BLaER1 treated with 17β-estradiol and CSF1 and Interleukin-3, amounts not matched to agents 10 nM and 100 nM (cell line): ENCODE results near the gene C9orf78.
A peak's percentile ranks its signal among the peaks of the same experiment; 100 is the strongest.

Experiments used
- H3K27ac ChIP-seq, 11 experiments: shearing (Covaris generic); formaldehyde crosslinking; 2 replicates each; pipeline ENCODE4 v1.8.1; 2022
- H3K27me3 ChIP-seq, 11 experiments: shearing (Covaris generic); formaldehyde crosslinking; 2 replicates each; pipeline ENCODE4 v1.8.1; 2022
- H3K36me3 ChIP-seq, 11 experiments: shearing (Covaris generic); formaldehyde crosslinking; 2 replicates each; pipeline ENCODE4 v1.8.1; 2022
- H3K4me1 ChIP-seq, 10 experiments: shearing (Covaris generic); formaldehyde crosslinking; 2 replicates each; pipeline ENCODE4 v1.8.1; 2022
- H3K4me2 ChIP-seq, 11 experiments: shearing (Covaris generic); formaldehyde crosslinking; 2 replicates each; pipeline ENCODE4 v1.8.1; 2022
- H3K4me3 ChIP-seq, 10 experiments: shearing (Covaris generic); formaldehyde crosslinking; 2 replicates each; pipeline ENCODE4 v1.8.1; 2022
- H3K9ac ChIP-seq, 11 experiments: shearing (Covaris generic); formaldehyde crosslinking; 2 replicates each; pipeline ENCODE4 v1.8.1; 2022
- H3K9me3 ChIP-seq, 11 experiments: shearing (Covaris generic); formaldehyde crosslinking; replicated peaks in 1 of 11; 2 replicates each; pipeline ENCODE4 v1.8.1; 2022
- H4K20me1 ChIP-seq, 11 experiments: shearing (Covaris generic); formaldehyde crosslinking; 2 replicates each; pipeline ENCODE4 v1.8.1; 2022
- Cebpa-rat ChIP-seq, 11 experiments: shearing (Covaris generic); IDR thresholded peaks; 2 replicates each; pipeline ENCODE4 v1.8.1; 2022

The C9orf78 gene, protein sequence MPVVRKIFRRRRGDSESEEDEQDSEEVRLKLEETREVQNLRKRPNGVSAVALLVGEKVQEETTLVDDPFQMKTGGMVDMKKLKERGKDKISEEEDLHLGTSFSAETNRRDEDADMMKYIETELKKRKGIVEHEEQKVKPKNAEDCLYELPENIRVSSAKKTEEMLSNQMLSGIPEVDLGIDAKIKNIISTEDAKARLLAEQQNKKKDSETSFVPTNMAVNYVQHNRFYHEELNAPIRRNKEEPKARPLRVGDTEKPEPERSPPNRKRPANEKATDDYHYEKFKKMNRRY

DNA sequence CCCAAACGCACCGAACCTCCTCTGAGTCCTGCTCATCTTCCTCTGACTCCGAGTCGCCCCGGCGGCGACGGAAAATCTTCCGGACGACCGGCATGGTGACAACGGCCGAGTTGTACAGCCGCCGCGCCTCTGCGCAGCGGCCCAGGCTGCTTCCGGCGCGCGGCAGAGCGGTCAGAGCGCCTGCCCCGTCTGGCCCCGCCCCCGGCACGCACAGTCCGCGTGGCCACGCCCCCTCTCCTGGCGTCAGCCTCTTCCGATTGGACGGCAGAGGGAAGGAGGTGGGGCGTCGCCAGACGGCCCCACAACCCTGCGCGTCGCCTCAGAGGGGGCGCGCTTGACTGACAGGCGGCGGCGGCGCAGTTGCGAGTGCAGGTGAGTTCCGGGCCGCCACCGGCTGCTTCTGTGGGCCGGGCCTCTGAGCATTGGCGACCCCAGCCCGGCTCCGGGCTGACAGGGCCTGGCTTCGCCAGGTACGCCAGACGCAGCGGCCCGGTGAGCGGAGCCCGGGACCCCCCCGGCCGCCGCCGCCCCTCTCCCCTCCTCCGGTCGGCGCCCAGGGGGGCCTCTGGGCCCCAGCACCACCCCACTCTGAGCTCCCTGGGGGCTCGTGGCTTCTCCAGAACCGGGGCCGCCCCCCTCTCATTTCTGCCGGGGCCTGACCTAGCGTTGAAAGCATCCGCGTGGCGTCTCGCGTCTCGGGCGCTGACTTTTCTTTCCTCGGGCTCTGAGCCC is at the start of gene C9orf78, which contains the start of gene USP20:
TSS of gene C9orf78 (minus strand) at position 148 of the 732 bp plus-strand sequence. CDS start at position 94, 54 bp downstream.
TSS of gene USP20 (plus strand) at position 331 of the 732 bp plus-strand sequence. CDS start 17,098 bp downstream, outside the sequence.
- Histone ChIP-seq H3K9me3 (no peaks in the 10 kb centered on the region), H3K27me3 (no peaks in the 10 kb centered on the region), H3K4me1 (peaks cover 43 to 51% (median 46%) of the 10 kb centered on the region in 10 experiments), H3K4me3 (peak within 1 kb of the TSS; percentile 70 to 97 (median 90)), H3K4me2 (peak within 1 kb of the TSS; percentile 94 to 99 (median 98)), H3K36me3 (peaks cover 32 to 36% (median 33%) of the 10 kb centered on the region in 11 experiments), H3K9ac (peak within 1 kb of the TSS; percentile 75 to 89 (median 86)), H4K20me1 (peaks cover 12 to 58% (median 31%) of the 10 kb centered on the region in 11 experiments; a peak in 15 of 22 replicates), H3K27ac (peak within 1 kb of the TSS; percentile 55 to 86 (median 80); a peak in 21 of 22 replicates)
- TF ChIP-seq Cebpa-rat (IDR thresholded peaks at IDR 0.05) = no peak

GRCh38 chr9:129884220-129885017 is 49.3 kb upstream of the C9orf78 start:
- peak overlapping the region; percentile 61 to 81 (median 73); a peak in 21 of 22 replicates for H3K9ac ChIP-seq
- H3K27me3 ChIP-seq = no peaks in the 10 kb centered on the region
- TF ChIP-seq Cebpa-rat (IDR thresholded peaks at IDR 0.05) = no peak
- H3K9me3 ChIP-seq = no peaks in the 10 kb centered on the region
- H3K4me1 ChIP-seq = peaks cover 53 to 59% (median 56%) of the 10 kb centered on the region in 10 experiments
- H3K36me3 ChIP-seq = peaks cover 0 to 28% (median 0%) of the 10 kb centered on the region in 11 experiments; a peak in 17 of 22 replicates
- H4K20me1 ChIP-seq = no peaks in the 10 kb centered on the region; a peak in 1 of 22 replicates
- H3K27ac ChIP-seq = peak overlapping the region; percentile 6 to 88 (median 83); a peak in 20 of 22 replicates
- peak overlapping the region; percentile 87 to 99 (median 97) for H3K4me2 ChIP-seq
- H3K4me3 ChIP-seq = peak overlapping the region; percentile 46 to 64 (median 54)

DNA sequence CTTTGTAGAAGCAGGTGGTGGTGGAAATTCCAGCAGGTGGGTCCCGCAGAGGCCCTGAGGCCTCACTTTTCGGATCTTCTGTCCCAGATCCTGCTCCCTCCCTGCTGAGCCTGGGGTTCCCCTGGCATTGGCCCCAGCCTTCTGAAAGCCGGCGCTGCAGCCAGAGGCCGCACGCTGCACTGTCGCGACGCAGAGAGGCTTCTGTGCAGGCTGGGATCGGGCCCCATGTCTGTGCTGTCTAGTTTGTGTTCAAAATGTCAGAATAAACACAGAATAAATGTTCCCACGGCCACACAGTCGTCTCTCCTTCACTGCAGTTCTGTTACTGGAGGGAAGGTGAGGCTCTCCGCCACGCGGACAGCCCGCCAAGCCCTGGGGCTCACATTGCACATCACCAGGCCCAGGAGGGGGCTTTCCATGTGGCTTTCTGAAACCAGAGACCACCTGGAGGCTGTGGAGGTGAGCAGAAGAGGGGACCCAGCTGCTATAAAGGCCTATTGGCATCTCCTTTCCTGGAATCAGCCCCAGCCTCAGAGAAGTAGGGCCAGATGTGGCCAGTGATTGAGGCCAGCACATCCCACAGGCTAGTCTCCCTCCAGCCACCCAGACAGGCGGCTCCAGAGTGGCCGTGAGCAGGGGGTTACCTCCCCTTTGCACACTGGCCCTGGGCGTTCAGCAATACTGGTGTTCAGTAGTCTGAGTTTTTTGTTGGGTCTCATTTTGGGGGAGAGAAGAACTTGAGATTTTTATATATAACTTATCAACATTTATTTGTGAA is 46.7 kb upstream of the C9orf78 start:
- peaks cover 0 to 40% (median 11%) of the 10 kb centered on the region in 11 experiments; a peak in 18 of 22 replicates for H3K36me3 ChIP-seq
- no peak overlapping the region for H3K27ac ChIP-seq
- H3K9me3 ChIP-seq = no peaks in the 10 kb centered on the region
- no peak overlapping the region for H3K9ac ChIP-seq
- no peaks in the 10 kb centered on the region for H4K20me1 ChIP-seq
- H3K27me3 ChIP-seq = no peaks in the 10 kb centered on the region
- H3K4me2 ChIP-seq = no peak overlapping the region
- no peak for TF ChIP-seq Cebpa-rat (IDR thresholded peaks at IDR 0.05)
- no peak overlapping the region for H3K4me3 ChIP-seq
- H3K4me1 ChIP-seq = peaks cover 28 to 35% (median 30%) of the 10 kb centered on the region in 10 experiments

GRCh38 chr9:129880654-129881546 is 45.8 kb upstream of the C9orf78 start:
- Histone ChIP-seq H3K9me3 (no peaks in the 10 kb centered on the region), H3K4me3 (no peak overlapping the region), H3K36me3 (peaks cover 2 to 43% (median 16%) of the 10 kb centered on the region in 11 experiments; a peak in 20 of 22 replicates), H3K27me3 (no peaks in the 10 kb centered on the region), H3K4me1 (peaks cover 20 to 29% (median 22%) of the 10 kb centered on the region in 10 experiments), H3K4me2 (no peak overlapping the region), H3K9ac (peak overlapping the region in 1 of 11 experiments; percentile 37; a peak in 1 of 22 replicates), H3K27ac (no peak overlapping the region), H4K20me1 (no peaks in the 10 kb centered on the region)
- no peak for TF ChIP-seq Cebpa-rat (IDR thresholded peaks at IDR 0.05)

DNA sequence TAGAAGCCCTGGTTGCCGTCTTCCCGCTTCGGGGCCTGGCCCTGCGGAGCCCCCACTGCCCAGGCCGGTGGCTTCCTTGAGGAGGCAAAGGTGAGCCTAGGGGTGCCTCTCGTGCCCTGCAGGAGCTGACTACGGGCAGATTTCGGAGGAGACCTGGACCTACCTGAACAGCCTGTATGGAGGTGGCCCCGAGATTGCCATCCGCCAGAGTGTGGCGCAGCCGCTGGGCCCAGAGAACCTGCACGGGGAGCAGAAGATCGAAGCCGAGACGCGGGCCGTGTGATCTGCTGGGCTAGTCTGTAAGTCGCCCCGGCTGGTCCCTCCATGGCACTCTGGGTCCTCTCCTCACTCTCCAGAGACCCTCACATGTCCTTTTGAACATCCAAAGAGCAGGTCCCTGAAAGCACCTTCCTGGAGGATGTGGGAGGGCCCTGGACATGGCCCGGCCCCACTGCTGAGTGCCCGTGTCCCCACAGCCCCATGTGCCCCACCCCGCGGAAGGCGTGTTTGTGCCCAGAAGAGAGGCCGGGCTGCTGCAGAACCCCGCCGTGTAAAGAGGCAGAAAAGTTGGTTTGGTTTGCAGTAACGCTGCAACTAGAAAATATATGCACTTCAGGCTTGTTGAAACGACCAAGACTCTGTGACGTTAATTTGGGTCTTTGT is 45.0 kb upstream of the C9orf78 start:
- H3K4me3 ChIP-seq = no peak overlapping the region
- no peak overlapping the region for H3K27ac ChIP-seq
- TF ChIP-seq Cebpa-rat (IDR thresholded peaks at IDR 0.05) = no peak
- H3K36me3 ChIP-seq = peaks cover 10 to 51% (median 24%) of the 10 kb centered on the region in 11 experiments; a peak in 21 of 22 replicates
- H3K4me2 ChIP-seq = no peak overlapping the region
- H3K27me3 ChIP-seq = no peaks in the 10 kb centered on the region
- no peaks in the 10 kb centered on the region for H4K20me1 ChIP-seq
- no peak overlapping the region for H3K9ac ChIP-seq
- peaks cover 16 to 22% (median 16%) of the 10 kb centered on the region in 10 experiments for H3K4me1 ChIP-seq
- H3K9me3 ChIP-seq = no peaks in the 10 kb centered on the region

DNA sequence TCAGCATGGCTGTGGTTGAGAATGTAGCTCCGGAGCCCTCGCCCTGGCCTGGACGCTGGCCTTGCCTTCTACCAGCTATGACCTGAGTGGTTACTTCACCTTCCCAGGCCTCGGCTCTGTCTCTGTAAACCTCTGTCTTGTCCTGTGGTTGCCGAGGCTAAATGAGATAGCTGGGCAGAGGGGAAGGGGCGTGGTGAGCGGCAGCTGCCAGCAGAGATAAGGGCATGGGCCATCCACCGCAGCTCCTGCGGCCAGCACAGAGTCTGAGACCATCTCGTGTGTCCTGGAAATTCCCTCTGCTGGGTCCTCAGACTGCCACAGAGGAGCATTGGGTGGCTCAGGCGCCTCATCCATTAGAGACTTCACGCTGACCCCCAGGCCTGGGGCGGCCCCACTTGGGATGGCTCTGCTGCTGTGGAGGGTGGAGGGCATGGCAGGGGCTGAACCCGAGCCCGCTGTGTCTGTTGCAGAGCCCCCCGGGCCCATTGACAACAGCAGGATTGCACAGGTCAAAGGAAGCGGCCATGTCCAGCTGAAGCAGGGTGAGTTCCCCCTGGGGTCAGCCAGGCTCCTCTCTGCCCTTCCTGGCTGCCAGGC is 44.1 kb upstream of the C9orf78 start:
- Histone ChIP-seq H3K4me1 (peaks cover 6 to 12% (median 7%) of the 10 kb centered on the region in 10 experiments), H3K9me3 (no peaks in the 10 kb centered on the region), H3K9ac (peak overlapping the region in 1 of 11 experiments; percentile 16; a peak in 1 of 22 replicates), H4K20me1 (no peaks in the 10 kb centered on the region), H3K36me3 (peaks cover 19 to 60% (median 32%) of the 10 kb centered on the region in 11 experiments; a peak in 21 of 22 replicates), H3K4me2 (no peak overlapping the region), H3K27me3 (no peaks in the 10 kb centered on the region), H3K27ac (no peak overlapping the region), H3K4me3 (no peak overlapping the region)
- TF ChIP-seq Cebpa-rat (IDR thresholded peaks at IDR 0.05) = no peak
